Kidney glomerular epithelial cell (primary cell): Measurements from ENCODE around the gene CORO2B.

Source experiments
- DNase-seq: peaks from one replicate; lab custom pipeline; 2025; lab: John Stamatoyannopoulos, UW

CORO2B gene

DNA sequence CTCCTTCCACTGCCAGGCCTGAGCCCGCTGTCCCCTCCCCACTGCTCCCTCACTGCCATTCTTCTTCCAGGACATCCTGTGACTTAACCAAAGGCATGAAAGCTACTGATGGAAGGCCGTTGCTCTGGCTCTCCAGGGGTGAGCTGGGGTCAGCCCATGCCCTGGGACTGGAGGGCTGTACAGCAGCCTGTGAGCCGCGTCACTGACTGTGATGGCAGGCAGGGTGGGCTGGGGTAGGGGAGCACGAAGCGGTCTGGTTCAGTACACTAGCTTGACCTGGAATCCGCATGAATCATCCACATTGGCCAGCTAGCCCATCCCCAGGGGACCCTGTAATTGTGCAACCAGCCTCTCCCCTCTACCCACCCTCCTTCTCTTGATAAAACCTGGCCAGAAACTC lies 30.8 kb downstream of the CORO2B start:
- no peak for DNase-seq

GRCh38 chr15:68610825-68611224 lies 32.0 kb downstream of the CORO2B start:
- DNase-seq, result no peak

- DNase-seq, result no peak
Observed at GRCh38 chr15:68612503-68612902, 33.7 kb downstream of the CORO2B start.

DNA sequence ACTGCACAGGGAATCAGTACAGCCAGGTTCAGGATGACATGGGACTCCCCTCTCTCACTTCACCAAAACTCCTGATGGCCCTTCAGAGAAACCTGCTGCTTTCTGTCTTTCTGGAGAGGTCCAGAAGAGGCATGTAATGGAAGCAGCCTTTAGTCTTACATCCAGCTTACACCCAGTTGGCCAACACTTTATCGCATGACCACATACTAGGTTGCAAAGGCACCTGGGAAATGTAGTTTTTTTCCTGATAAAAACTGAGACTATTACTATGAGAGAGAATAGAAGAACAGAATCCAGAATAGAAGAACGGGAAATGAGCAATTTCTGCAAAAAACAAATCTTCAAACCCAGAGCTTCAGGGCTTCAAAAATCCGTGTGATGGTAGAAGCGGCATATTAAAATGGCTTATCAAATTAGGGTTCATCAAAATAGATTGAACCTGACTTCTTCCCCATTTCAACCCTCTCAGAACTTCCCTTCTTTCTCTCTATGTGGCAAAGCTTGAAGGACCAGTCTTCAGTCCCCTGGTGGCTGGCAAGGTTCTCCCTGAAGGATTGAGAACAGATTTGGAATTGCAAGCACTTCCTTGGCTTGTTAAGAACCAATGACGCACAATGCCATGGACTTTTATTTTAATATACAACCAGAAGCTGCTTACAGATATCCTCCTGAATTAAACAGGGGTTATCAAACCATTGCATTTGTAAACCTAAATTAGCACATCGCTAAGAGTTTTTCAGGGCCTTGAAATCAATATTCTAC lies 34.4 kb downstream of the CORO2B start:
- DNase-seq, result no peak

DNA sequence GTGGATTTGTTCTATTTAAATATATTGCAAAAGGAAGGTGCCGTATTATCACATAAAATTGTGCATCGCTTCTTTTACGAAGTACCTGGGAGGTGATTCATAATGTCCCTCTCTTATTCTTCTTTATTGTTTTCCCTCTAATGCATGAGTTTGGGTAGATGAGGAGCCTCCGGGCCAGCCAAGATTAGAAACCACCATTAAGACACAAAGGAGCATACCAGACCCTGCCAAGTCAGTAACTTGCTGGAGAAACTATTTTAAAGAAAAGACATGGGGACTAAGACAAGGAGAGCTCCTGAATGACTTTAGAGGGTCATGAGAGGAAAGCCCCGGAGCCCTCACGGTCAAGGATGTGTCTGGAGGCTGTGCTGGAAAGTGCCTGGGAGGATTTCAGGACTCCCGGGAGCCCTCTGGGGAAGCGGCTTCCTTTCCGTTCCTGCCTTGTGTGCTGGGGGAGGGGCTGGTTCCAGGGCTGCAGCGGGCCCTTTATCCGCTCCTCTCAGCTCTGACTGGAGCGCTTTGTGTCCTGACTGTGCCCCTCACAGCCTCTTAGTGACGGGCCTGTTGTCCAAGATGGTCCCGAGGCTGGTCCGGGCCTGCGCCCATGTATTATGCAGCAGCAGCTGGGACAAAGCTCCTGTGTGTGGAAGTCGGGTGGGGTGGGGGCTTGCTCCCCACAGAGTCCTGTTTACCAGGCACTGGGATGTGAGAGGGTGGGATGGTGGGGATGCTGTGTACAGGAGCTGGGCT lies 35.7 kb downstream of the CORO2B start:
- DNase-seq, result no peak

DNA sequence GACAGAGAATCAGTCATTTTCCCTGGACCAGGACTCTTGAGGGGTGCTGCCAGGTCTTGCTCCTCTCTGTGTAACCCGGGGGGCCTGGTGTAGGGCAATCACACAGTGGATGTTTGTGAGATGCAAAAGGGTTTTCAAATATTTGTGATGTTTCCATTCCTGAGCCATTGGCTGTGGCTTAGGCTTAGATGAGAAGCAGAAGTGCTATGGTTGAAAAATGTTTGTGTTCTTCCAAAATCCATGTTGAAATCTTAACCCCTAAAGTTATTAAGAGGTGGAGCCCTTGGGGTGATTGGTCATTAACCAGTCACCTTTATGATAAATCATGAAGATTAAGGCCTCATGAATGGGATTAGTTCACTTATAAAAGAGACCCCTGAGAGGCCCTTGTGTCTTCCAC lies 36.5 kb downstream of the CORO2B start:
- no peak for DNase-seq

- DNase-seq, result no peak
Observed at GRCh38 chr15:68615811-68616210, 37.0 kb downstream of the CORO2B start.

GRCh38 chr15:68616397-68616796 lies 37.6 kb downstream of the CORO2B start:
- no peak for DNase-seq

DNA sequence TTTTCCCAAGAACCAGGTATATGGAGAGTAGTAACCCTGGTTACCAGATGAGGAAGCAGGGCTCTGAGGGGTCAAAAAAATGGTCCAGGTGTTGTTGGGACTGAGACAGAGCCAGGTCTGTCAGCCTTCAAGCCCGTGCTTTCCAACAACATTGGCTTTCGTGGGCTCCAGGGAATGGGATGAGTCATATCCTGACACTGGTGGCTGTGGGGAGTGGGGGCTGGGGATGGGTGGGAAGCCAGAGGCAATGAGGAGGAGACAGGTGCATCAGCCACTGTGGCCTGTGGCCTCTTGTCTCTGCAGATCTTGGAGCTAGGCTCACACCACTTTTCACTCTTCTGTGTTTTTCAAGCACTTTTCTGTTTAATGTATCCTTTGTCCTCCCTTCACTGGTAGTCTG lies 38.2 kb downstream of the CORO2B start:
- DNase-seq, result no peak

DNA sequence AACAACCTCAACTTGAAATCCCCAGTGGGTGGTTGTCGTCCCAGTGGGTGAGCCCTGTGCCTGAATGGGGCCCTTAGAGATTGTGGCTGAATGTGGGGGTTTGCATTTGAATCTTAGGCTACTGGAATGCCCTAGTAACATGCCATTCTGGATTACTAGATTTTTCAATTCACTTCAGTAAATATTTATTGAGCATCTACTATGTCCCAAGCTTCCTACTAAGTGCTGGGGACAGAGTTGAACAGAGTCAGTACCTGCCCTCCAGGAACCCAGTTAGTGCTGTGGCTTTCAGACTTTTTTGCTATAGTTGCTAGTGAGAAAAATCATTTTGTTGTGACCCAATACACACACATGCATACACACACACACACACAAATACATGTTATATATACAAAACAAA lies 39.0 kb downstream of the CORO2B start:
- DNase-seq, result no peak

GRCh38 chr15:68618394-68618793 lies 39.6 kb downstream of the CORO2B start:
- DNase-seq, result no peak

DNA sequence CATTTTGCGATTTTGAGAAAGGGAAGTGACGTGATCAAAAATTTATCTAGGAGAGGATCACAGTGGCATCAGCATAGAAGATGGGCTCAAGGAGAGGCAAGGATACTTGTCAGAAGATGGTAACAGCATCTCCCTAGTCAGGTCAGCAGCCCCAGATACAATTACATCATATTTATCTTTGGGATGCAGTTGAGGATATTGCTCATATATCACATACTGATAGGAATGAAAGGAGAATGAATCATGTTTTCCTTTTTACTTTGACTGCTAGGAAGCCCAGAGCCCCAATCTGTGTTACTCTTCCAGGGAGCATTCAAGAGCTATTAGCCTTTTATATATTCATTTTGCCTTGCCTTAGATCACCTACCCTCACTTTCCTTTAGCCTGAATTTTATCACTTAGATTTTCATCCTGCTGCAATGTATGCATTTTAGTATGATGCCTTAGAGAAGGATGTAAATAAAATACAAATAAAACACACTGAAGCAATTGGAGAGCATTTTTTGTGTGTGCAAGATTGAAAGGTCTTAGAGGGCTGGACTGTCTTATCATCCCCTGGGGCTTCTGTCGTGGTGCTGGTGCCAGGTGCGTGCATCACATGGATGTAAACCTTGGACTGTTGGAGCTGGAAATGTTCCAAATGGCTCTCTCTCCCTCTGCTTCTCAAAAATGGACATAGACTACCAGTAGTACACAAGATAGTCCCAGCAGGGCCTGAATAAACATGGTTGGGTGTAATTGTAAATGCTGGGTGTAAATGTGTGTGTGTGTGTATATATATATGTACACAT lies 40.3 kb downstream of the CORO2B start:
- DNase-seq, result no peak

GRCh38 chr15:68620721-68621527 lies 42.1 kb downstream of the CORO2B start:
- DNase-seq, result no peak

DNA sequence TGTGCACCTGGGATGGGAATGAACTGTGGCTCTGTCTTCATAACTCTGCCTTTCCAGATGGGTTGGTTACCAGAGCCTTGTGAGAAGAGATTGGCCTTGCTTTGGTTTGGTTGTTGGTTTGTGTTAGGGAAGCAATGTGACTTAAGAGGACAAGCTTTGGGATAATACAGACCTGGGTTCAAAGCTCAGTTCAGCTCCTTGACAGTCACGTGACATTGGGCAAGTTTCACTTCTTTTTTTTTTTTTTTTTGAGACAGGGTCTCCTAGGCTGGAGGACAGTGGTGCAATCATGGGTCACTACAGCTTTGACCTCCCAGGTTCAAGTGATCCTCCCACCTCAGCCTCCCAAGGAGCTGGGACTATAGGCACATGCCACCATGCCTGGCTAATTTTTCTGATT lies 42.7 kb downstream of the CORO2B start:
- DNase-seq, result no peak

DNA sequence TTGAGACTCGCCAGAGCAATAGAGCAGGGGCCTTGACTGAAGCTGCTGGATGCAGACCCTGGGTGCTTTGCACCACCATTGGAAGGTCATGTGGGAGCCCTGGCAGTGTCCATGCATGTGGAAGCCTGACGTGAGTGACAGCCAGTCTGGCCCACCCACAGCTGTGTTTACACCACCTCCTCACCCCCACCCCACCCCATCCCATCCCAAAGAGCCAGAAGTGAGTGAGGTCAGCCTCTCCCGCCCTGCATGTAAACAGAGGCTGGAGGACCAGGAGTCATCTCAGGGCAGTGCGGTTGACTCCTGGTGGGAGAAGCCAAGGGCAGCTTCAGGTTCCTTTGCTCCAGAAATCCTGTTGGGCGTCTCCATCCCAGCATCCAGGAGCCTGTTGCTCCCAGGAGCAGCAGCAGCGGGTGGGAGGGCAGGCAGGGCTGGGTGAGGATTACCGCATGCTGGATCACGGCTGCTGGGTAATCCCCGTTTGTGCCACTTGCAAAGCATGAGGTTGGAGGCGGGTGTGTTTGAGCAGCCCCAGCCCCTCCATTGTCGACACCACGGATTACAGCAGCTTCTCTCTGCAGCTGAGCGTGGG lies 44.6 kb downstream of the CORO2B start:
- no peak for DNase-seq

GRCh38 chr15:68625853-68626252 lies 47.1 kb downstream of the CORO2B start:
- DNase-seq, result no peak

DNA sequence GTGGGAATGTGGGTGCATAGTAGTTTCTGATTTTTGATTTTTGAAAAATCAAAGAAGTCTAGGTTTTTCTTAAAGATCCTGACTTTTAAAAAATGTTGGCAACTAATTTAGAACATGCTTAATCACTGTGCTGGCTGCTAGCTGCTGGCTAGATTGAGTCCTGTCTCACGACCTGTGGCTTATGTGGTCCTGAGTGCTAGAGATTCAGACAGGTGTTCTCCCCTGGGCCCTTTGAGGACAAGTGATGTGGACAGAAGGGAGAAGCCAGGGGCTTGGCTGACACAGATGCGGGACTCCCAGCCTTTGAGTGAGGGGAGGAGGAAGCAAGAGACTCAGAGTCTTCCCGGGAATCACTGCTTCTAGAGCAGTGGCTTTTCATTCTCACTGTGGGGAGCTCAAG lies 47.5 kb downstream of the CORO2B start:
- no peak for DNase-seq

- no peak for DNase-seq
Observed at GRCh38 chr15:68626739-68627138, 47.9 kb downstream of the CORO2B start.

DNA sequence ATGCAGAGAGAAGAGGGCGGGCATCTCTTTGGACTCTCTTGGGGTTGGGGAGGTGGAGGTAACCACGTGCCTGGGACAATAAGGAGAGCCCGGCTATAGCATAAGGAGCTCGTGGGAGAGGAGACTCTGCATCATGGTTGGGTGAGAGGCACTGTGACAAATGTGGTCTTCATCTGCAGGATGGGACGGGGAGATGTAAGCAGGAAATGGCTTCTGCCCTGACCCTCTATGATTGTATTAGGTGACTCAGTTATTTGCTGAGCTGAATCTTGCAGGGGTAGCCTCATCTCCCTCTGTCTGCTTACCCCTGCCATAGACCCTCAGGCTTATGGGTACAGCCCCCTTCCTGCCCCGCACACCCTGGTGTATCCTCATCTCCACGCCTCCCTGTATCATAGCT lies 48.7 kb downstream of the CORO2B start:
- DNase-seq, result no peak

GRCh38 chr15:68627995-68628394 lies 49.2 kb downstream of the CORO2B start:
- no peak for DNase-seq

DNA sequence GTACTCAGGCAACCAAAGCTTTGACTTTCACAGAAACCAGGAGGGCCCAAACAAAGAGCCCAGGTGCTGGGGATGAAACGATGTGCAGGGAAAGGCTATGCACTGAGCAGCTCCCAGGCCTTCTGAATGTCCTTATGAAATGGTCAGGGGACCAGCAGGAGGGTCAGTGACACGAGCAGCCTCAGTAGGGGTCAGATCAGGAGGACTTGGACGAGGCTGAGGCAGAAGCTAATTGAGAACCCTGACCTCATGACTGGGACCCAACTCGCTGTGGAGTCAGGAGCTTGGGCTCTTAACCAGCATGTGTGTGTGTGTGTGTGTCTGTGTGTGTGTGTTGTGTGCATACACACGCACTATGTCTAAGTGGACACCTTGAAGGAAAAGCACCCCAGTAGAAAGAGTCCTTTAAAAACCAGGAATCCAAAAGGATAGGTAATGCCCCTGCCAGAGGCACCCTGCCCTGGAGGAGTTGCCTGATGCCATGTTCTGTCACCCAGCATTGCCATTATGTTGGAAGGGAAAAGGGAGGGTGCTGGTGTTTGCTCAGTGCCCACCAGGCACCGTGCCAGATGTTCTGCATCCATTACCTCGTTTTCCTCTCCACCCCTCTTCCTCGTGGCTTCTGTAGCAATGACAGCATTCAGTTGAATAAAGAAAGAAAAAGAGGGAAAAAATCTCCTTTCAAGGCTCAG lies 50.9 kb downstream of the CORO2B start:
- no peak for DNase-seq
